ENCODE measurements around the gene ITGAV.
A peak's percentile ranks its signal among the peaks of the same experiment; 100 is the strongest.

Gene ITGAV

DNA sequence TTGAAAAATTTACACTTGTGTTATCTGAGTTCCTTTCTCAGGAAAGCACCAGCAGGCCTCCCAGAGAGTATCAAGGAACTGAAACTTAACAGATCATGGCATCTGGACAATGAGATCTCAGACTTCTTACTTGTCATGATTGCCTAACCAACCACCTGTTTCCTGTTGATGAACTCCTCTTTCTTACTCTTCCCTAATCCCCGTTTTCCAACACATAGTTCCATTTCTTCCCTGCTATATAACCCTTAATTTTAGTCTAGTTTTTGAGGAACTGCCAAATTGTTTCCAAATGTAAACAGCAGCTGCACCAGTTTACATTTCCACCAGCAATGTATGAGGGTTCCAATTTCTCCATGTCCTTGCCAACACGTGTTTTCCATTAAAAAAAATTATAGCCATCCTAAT is 98.0 kb downstream of the ITGAV start:
- DNase-seq, result no peak

DNA sequence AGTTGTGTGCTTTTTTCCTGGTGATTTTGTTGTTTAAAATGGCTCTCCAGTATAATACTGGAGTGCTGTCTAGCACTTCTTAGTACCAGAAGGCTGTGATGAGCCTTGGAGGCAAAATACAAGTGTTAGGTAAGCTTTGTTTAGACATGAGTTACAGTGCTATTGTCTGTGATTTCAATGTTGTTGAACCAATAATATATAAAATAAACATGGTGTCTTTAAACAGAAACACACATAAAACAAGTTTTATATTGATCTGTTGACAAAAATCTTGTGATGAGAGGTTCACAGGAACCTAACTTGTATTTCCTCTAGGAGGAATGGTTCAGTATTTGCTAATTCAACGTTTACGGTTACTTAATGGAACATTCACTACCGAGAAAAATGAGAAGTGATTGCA is 99.0 kb downstream of the ITGAV start:
- DNase-seq, result peak; percentile 16

DNA sequence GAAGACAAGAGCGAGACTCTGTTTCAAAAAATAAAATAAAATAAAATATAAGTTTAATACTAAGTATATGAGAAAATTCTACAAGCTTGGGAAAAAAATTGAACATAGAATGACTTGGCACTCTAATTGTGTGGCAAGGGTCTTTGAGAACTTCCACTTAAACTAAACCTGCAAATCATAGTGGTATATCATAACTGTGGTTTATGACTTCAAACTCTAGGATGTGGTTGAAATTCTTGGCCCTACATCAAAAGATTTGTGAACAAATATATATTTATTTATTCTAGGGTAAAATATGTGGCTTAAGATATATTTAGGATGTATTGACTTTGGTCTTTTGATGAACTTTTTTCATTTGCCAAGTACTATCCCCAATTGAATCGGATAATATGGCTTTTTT is 100.9 kb downstream of the ITGAV start:
- DNase-seq, result no peak

DNA sequence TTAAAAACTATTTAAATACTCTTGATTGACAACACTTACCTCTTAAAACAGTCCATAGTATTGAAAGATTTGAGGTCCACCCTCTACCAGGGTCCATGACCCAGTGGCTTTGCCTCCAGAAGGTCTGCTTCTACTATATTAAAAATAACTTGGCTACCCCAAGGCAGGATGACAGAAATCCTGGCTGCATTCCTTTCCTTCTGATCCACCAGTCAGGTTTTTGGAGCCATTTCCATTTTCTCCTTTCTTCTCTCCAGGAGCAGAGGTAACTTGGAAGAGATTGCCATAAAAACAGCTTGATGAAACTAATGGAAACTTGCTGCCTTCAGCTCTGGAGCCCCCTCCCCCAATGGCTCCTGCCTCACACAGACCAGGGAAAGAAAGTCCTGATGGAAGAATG is 101.4 kb downstream of the ITGAV start:
- DNase-seq, result no peak

DNA sequence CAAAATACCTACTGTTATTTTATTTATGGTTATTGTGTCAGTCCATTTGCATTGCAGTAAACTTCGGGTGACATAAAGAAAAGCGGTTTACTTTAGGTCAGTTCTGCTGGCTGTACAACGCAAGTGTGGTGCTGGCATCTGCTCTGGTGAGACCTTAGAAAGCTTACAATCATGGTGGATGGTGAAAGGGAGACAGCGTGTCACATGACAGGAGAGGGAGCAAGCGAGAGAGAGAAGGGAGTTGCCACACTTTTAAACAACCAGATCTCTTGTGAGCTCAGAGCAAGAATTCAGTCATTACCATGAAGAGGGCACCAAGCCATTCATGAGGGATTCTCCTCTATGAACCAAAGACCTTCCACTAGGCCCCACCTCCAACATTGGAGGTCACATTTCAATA is 102.0 kb downstream of the ITGAV start:
- DNase-seq, result no peak

DNA sequence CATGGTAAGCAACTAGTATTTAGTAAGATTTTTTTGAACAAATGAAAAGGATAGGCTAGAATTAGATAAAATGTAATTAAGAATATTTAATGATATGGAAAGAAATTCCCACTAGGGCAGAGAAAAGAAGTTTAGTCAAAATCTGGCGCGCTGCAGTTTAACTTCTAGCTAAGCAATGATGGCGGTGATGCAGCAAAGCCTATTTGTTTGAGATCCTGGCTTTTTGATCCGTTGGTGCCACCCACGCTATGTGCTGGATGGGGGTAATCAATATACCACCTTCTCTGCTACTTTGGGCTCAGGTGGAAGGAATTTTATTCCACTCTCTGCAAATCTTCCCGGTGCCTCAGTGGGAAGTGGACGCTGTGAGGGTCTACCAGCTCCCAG is 103.6 kb downstream of the ITGAV start:
- DNase-seq, result no peak

DNA sequence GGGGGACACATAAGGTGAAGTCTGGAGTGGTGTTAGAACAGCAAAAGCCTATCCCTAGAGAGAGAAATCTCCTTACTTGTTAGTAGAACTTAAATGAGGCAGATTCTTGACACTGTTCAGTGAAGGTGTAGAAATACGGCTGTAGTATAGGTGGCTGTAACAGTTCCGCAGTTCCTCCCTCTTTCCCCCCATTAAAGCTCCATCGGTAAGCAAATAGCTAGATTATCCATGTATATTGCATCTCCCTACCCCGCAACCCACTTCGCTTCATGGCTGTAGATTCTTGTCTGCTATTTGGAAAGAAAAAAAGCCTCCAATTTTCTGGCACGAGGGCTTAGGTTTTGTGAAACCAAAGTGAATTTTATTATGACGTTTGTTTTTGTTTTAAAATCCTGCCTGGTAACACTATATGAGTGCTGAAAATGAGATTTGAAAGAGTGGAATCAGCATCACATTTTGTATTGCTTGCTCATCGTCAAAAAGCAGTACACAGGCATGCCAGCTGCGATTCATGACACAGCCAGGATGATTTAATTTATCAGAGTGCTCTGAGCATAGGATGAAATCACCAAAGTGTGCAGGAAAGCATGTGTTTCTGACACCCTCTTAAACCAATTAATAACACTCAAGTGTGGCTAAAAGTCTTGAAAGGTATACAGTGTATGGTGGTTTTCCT is 105.4 kb downstream of the ITGAV start:
- no peak for DNase-seq

DNA sequence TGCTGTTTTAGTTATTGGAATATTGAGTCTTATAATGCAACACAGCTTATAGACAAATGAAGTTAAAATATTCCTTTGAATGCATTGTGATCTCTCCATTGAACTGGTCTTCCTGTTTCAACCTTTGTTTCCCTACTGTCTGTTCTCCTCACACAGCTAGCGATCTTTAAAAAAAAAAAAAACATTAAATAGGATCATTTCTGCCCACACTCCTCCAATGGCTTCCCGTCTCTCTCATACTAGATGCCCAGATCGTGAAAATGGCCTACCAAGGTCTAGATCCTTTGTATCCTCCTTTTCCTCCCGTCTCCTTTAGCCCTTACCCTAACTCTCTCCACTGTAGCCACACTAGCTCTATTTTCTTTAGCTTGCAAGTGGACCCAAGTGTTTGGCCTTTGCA is 106.4 kb downstream of the ITGAV start:
- no peak for DNase-seq

DNA sequence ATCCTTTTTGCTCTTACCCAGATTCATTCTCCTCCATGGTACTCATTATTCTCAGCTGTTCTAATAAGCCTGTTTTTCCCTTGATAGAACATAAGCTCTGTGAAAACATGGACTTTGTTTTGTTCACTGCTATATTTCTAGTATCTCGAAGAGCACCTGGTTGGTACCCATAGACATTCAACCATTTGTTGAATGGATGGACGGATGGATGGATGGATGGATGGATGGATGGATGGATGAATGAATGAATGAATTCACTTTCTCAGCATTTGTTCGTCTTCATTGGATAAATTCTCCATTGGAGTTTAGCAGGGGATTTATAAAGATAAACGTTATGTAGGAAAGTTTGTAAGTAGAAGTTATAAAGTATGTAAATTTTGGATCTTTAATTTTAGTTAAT is 106.9 kb downstream of the ITGAV start:
- no peak for DNase-seq

DNA sequence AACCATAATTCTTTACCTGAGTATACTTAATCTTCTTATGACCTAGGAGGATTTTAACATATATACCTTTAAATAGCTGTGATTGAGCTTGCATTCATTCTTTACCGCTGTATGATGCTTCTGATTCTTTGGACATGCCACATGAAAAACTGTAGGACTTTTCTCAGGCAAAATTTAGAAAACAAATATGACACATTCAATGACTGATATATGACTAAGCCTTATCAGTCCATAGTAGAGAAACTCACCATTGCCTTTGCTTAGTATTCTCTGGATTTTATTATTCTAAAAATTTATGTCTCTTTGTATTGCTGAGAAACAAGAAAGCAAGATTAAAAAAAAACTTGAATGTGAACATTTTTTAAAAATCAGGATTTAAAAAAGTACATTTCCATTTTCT is 107.7 kb downstream of the ITGAV start:
- no peak for DNase-seq

DNA sequence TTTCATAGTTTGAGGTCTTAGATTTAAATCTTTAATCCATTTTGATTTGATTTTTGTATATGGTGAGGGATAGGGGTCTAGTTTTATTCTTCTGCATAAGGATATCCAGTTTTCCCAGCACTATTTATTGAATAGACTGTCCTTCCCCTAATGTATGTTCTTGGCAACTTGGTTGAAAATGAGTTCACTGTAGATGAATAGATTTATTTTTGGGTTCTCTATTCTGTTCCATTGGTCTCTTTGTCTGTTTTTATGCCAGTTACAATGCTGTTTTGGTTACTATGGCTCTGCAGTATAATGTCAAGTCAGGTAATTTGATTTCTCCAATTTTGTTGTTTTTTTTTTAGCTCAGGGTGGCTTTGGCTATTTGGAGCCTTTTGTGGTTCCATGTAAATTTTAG is 109.9 kb downstream of the ITGAV start:
- no peak for DNase-seq

DNA sequence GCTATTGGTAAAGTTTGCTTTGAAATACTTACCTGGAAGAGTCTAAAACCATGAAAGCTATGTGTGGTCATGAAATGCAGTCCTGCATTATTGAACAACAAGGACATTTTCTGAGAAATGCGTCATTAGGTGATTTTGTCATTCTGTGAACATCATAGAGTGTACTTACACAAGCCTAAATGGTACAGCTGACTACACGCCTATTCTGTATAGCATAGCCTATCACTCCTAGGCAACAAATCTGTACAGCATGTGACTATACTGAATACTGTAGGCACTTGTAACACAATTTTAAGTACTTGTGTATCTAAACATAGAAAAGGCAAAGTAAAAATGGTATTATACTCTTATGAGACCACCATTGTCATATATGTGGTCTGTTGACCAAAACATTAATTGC is 112.2 kb downstream of the ITGAV start:
- DNase-seq, result no peak

DNA sequence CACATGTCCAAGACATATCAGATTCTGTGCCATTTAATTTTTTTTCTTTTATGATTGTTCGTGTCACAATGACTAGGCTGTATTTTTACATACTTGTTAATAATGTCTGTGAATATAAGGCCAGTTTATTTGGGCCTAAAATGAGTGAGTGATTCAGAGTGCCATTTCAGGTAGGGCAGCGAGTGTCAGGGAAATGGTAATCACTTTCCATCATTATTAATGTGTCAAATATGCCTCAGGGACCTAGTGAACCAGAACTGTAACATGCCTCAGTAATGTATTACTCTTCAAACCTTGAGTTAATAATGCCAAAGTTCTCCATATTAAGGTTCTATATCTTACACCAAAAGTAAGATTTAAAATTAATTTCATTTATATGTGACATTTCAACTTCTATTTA is 112.6 kb downstream of the ITGAV start:
- DNase-seq, result no peak

DNA sequence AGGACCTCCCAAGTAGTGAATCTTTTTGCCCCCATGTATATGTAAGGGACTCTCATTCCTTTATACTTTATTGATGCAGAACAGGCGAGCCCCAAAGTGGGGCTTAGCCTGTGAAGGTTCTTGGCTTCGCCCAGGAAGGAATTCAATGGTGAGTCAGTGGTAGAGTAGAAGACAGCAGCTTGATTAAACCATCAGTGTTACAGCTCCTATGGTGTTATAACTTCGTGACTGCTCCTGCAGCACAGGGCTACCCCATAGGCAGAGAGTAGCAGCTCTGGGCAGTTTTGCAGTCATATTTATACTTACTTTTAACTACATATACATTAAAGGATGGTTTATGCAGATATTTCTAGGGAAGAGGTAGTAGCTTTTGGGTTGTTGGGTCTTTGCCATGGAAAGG is 115.0 kb downstream of the ITGAV start:
- no peak for DNase-seq

DNA sequence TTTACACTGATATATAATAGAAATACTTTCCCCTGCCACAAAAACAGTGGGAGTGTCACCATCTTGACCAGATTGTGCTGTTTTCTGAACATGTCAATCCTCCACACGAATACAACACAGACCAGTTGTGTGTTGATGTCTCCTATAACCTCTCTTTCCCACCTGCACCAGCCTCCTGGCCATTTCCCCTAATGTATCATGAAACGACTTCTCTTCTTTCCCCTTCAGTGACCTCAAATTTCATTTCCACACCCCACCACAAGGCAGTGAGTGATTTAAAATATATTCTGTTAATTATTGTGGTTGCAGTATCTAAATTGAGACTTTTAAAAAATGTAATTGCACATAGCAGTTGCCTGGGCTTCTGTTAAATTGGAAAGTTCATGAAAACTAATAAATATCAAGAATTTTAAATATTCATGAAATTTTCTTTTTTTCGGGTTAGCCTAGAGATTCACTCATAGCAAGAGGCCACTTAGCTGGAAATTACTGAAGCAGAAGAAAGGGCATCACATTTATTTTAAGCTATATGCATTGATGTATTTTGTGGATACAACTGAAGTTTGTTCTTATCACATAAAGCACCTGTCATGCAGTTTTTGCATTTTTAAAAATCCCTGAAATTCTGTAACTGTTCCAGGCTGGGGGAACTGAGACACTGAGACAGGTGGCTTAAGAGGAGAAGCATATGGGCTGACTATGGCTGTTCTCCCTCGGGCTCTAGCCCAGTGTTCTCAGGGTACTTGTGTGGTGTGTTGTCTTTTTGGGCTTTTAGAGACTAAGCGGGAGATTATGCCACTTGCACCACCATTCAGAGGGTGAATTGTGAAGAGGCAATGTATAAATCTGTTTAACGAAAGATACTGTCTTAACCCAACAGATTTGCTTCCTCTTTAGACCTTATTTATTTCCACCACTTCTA is 119.9 kb downstream of the ITGAV start:
- no peak for DNase-seq

DNA sequence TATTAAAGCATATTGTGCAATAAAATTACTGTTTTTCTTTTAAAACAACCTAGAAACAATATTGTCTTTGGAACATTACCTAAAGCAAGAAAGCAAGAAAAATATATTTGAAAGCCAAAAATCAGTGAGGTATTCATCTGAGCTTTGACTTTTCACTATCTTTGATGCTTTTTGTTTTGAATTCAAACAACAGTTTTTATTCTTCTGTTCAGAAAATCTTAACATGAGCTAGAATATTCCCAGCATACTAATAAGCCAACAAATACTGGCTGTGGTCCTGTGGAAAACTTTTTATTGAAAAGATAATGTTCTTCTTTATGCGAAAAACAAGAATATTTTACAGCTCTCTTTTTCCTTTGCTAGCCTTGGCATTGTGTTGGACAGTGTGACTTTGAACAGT is 123.8 kb downstream of the ITGAV start:
- DNase-seq, result no peak

DNA sequence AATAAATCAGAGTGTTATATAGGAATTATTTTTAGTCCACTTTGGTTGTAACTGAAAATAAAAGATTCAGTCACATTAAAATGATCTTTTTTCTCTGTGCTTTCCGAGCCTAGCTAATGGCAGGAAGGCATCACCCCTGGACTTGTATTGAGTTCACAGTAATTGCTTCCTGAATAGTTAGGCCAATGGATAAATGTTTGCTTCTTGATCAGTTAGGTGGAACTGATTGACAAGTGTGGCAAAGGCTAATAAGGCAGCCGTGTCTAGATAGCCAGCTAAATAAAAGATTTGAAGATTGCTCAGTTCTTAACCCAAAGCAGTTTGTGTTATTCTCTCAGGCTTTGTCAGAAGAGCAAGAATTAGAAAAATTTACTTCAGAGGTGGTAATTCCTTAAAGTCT is 124.8 kb downstream of the ITGAV start:
- DNase-seq, result no peak

DNA sequence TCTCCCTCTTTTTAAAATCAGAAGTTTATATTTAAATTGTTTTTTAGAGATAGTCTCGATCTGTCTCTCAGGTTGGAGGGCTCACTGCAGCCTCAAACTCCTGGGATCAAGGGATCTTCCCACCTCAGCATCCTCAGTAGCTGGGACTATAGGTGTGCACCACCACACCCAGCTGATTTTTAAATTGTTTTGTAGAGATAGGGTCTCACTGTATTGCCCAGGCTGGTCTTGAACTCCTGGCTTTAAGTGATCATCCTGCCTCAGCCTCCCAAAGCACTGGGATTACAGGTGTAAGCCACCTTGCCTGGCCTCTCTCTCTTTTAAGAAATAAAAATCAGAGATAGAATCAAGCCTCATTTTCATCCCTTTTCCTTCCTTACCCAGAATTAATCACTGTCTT is 126.1 kb downstream of the ITGAV start:
- DNase-seq, result no peak

DNA sequence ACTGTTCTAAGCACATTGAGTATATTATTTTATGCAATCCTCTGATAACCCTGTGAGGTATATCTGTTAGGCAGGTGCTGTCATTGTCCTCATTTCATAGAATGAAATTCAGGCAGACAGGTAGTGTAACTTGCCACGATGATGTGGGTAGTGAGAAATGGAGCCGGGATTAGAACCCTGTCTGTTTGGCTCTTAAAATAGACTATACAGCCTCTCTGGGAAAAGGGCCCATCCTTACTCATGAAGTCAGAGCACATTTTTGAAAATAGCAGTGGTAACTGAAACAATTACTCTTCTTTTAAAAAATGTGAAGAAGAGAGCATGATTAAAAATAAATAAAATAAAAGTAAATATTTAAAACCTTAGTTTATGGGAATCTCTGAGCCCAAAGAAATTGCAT is 127.0 kb downstream of the ITGAV start:
- no peak for DNase-seq

DNA sequence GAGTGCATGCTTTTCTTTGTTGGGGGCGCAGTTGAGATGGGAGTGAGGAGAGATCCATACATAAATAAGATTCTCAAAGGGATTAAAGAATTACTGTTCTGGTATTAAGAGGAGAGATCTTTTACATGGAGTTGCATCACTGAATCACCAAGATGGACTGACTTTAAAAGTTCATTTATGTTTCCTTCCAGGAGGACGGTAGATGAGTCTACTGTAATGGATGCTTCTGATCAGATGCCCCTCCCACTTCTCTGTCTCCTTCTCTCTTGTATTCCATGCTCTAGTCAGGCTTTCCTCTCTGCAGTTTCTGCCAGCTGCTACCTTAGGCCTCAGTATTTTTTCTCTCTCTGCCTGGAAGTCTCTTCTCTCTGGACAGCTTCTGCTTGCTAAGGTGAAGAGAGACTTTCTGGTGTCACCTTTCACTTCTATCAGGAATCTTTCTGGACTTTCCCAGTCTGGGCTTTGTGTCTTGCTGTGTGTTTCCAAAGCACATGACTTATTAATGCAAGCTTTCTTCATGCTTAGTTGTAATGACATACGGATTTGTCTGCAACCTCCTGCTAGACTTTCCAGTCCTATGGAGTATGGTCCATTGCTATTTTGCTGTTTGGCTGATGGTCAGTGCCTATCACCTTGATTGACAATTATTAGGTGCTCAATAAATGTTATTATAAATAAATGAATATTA is 127.6 kb downstream of the ITGAV start:
- peak; percentile 45 for DNase-seq

DNA sequence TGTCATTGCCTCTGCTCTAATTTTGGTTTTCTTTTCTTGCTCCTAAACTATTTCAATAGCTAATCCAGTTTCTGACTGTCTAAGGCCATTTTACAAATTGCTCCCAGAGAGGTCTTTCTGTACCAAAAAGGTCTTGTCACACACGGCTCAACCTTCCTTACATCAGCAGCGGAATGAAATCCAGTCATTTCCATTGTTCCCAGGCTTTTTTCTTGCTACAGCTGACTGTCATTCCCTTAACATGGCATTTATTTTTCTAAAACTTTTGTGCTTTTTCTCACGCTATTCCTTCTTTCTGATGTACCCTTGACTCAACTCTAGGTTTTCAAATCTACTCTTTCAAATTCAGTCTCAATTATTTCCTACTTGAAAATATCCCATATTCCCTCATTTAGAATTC is 128.3 kb downstream of the ITGAV start:
- no peak for DNase-seq

DNA sequence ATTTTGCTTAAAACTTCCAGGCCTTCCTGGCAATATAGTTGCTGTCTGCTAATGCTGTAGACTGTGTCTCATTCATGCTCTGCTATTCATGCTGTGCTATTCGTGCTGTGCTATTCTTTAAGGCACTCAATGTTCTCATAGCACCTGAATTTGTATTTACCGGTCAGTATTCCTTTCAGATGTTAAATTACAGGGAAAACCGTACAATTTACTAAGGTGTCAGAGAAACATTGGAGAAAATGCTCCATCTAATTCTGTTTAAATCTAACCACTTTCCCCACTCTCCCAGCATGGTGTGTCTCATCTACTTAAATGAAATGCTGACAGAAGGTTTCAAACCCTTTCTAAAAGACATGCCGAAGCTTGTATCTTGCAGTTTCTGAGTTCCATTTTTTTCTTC is 129.0 kb downstream of the ITGAV start:
- peak; percentile 48 for DNase-seq

DNA sequence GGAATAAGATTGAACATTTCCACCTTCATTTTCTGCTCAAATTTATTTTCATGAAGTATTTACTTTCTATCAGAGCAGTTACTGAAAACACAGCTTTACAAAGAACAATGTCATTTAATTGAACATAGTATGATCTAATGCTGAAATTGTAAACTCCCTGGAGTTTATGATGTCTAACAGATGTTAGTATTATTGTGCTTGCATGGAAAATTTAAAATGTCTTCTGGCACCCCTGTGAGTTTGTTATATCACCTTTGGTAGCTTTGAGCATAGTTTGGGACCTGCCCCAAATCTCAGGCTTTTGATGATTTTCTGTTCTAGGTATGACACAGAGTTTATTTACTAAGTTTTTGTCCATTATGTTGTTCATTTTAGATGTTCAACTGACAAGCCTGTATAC is 132.1 kb downstream of the ITGAV start:
- no peak for DNase-seq

DNA sequence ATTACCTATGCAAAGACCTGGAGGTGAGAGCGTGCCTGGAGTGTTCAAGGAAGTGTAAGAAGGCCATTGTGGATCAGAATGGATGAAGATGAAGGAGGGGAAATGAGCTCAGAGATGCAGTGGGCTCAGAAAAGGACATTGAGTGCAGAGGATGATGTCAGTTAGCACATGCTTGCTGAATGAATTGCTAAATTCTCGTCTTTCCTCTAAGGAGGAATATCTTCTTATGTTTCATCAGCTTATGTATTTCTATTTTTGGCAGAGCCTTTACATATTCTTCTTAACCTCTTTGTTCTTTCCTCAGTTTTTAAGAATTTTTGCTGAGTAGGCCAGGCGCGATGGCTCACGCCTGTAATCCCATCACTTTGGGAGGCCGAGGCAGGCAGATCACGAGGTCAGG is 134.9 kb downstream of the ITGAV start:
- DNase-seq, result no peak

Measured in NCI-H345 (cell line).